Chondrocyte (in vitro differentiated cells): ENCODE measurements around the gene MRTFB. TPM values are rescaled to one million over a fixed set of nuclear protein-coding genes. Genes with fewer than 3 reads are reported as not detected.

Source experiments
- DNase-seq: peaks from one replicate; pipeline ENCODE4 v3.0.0; 2021; ENCODE audit warnings: mixed read lengths, low spot score
- H3K27ac Mint-ChIP-seq: one replicate; pipeline ENCODE4 v1.8.0; 2021; ENCODE audit warnings: mild to moderate bottlenecking, moderate library complexity, mixed read lengths; ENCODE audit not compliant: unreplicated experiment
- H3K27me3 Mint-ChIP-seq: 2 replicates; pipeline ENCODE4 v1.8.0; 2021; ENCODE audit warnings: low read depth, mixed read lengths
- H3K36me3 Mint-ChIP-seq: 2 replicates; pipeline ENCODE4 v1.8.0; 2021; ENCODE audit warnings: low read depth, mixed read lengths
- H3K4me1 Mint-ChIP-seq: 2 replicates; pipeline ENCODE4 v1.8.0; 2021; ENCODE audit warnings: low read depth, mild to moderate bottlenecking, mixed read lengths
- H3K4me3 Mint-ChIP-seq: one replicate; pipeline ENCODE4 v1.8.0; 2021; ENCODE audit warnings: mild to moderate bottlenecking, moderate library complexity, mixed read lengths; ENCODE audit not compliant: unreplicated experiment
- H3K9me3 Mint-ChIP-seq: 2 replicates; pipeline ENCODE4 v1.8.0; 2021; ENCODE audit warnings: low read depth, mixed read lengths
- total RNA-seq: library from RNA; stranded (reverse); gene quantifications from 3 replicates; pipeline ENCODE4 v1.2.1, GENCODE V29; 2021
- TF ChIP-seq, protein P1 (sequence below): fragments of 200-600 bp; sonication (generic); IDR thresholded peaks from 2 replicates; pipeline ENCODE4 v1.5.0; 2021; ENCODE audit warnings: antibody characterized with exemption, mild to moderate bottlenecking, moderate library complexity

Gene MRTFB
- total RNA-seq, 1 donor from 2014 or later = 32.2 TPM

DNA sequence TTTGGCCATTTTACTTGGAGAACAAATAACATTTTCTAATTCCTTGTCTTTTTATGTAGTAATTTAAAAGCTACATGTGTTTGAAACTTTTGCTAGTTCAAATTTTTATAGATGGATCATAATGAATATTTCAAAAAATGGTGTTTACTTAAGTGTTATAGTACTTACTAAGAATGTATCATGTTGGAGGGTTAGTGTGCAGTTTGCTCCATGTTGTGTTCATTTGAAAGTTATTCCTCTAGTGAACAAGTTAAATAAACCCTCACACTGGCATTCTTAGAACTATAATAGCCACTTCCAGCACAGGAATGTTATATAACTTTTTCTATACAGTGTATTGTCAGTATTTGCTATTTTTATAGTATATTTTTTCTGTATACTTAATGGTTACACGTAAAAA is 62.8 kb downstream of the MRTFB start:
- Mint-ChIP-seq H3K4me1 (peaks cover 25% of the 10 kb centered on the region), H3K27me3 (no peaks in the 10 kb centered on the region), H3K27ac (no peak overlapping the region), H3K36me3 (no peaks in the 10 kb centered on the region), H3K9me3 (peaks cover 5% of the 10 kb centered on the region), H3K4me3 (no peak overlapping the region)
- no peak for DNase-seq
- TF ChIP-seq, protein P1, sequence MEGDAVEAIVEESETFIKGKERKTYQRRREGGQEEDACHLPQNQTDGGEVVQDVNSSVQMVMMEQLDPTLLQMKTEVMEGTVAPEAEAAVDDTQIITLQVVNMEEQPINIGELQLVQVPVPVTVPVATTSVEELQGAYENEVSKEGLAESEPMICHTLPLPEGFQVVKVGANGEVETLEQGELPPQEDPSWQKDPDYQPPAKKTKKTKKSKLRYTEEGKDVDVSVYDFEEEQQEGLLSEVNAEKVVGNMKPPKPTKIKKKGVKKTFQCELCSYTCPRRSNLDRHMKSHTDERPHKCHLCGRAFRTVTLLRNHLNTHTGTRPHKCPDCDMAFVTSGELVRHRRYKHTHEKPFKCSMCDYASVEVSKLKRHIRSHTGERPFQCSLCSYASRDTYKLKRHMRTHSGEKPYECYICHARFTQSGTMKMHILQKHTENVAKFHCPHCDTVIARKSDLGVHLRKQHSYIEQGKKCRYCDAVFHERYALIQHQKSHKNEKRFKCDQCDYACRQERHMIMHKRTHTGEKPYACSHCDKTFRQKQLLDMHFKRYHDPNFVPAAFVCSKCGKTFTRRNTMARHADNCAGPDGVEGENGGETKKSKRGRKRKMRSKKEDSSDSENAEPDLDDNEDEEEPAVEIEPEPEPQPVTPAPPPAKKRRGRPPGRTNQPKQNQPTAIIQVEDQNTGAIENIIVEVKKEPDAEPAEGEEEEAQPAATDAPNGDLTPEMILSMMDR = no peak

DNA sequence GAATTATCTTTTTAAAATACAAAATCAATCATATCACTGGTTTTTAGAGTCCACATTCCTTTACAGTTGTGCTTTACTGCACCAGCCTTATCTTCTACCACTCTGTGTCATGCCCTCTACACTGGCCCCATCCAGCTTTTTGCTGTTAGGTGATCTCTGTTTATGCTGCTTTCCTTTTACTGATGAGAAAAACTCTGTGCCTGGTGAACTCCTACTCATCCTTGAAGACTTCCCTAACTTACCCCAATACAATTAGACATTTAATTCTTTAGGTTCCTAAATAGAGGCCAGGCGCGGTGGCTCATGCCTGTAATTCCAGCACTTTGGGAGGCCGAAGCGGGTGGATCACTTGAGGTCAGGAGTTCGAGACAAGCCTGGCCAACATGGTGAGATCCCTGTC is 64.6 kb downstream of the MRTFB start:
- Mint-ChIP-seq H3K27ac (no peak overlapping the region), H3K36me3 (peaks cover 3% of the 10 kb centered on the region), H3K9me3 (peaks cover 6% of the 10 kb centered on the region), H3K4me3 (no peak overlapping the region), H3K27me3 (no peaks in the 10 kb centered on the region), H3K4me1 (peaks cover 25% of the 10 kb centered on the region)
- TF ChIP-seq, protein P1 = no peak
- no peak for DNase-seq

DNA sequence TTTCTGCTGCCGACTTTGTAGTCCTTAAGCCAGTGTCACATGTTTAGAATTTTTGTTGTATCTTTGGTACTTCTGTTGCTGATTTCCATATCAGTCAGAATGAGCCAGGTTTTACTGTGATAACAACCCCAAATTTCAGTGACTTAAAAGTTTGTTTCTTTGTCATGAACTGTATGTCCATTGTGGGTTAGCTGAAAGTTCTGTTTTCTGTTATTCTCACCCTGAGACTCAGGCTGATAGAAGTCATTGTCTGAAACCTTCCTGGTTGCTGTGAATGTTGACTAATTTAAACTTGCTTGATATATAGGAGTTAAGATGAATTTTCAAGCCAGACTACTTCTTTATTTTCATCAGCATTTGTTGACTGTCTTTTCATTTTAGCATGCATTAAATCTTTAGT is 68.8 kb downstream of the MRTFB start:
- H3K4me1 Mint-ChIP-seq = peaks cover 9% of the 10 kb centered on the region
- H3K4me3 Mint-ChIP-seq = no peak overlapping the region
- no peaks in the 10 kb centered on the region for H3K27me3 Mint-ChIP-seq
- no peak overlapping the region for H3K27ac Mint-ChIP-seq
- H3K9me3 Mint-ChIP-seq = peaks cover 6% of the 10 kb centered on the region
- H3K36me3 Mint-ChIP-seq = peaks cover 3% of the 10 kb centered on the region
- no peak for DNase-seq
- TF ChIP-seq, protein P1 = no peak

DNA sequence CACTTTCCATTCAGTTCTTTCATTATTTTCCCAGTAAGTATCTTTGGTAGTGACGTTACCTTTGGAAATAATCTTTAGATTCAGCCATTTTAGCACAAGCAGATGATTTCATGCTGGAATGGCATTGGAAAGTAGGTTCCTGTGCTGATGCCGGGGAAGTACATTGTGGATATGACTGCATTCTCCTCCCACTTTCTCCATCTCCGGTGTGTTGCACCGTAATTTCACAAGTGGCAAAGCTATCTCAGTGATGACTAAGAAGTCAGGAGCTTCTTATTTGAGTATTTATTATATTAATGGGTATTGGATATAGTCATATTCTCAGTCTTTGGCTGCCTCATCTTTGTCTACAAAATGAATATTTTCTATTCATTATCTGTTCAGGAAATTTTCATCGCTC is 69.8 kb downstream of the MRTFB start:
- H3K27me3 Mint-ChIP-seq = no peaks in the 10 kb centered on the region
- peaks cover 8% of the 10 kb centered on the region for H3K4me1 Mint-ChIP-seq
- H3K9me3 Mint-ChIP-seq = peaks cover 6% of the 10 kb centered on the region
- TF ChIP-seq, protein P1 = no peak
- DNase-seq = no peak
- H3K36me3 Mint-ChIP-seq = peaks cover 3% of the 10 kb centered on the region
- no peak overlapping the region for H3K4me3 Mint-ChIP-seq
- no peak overlapping the region for H3K27ac Mint-ChIP-seq

DNA sequence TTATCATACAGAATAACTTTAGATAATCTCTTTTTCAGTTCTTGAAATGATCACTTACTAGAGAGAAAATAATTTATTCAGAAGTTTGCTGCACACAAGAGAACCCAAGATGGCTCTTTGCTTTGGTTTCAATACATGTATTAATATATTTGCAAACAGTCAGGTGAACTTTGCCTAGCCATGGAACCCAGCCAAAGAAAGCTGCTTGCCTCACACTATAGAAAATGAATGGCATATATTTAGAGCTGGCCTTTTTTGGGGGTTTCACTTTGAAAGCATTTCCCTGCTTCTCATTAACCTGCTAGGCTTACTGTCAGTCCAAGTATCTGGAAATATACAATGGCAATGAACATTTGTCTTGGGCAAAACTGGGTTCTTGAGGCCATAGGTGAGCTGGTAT is 75.3 kb downstream of the MRTFB start:
- H3K27me3 Mint-ChIP-seq = no peaks in the 10 kb centered on the region
- peak overlapping the region; percentile 5 for H3K27ac Mint-ChIP-seq
- no peaks in the 10 kb centered on the region for H3K36me3 Mint-ChIP-seq
- no peak for DNase-seq
- TF ChIP-seq, protein P1 = no peak
- no peaks in the 10 kb centered on the region for H3K9me3 Mint-ChIP-seq
- H3K4me1 Mint-ChIP-seq = peaks cover 45% of the 10 kb centered on the region
- no peak overlapping the region for H3K4me3 Mint-ChIP-seq
